Heart right ventricle (tissue), 16 donors: ENCODE results near the gene MPP3. TPM values are rescaled to one million over a fixed set of nuclear protein-coding genes. Genes with fewer than 3 reads are reported as not detected.
A peak's percentile ranks its signal among the peaks of the same experiment; 100 is the strongest.

ENCODE experiments used
- ATAC-seq, 8 donors: fragments of 200-7000 bp; cut with Tn5 transposase; one replicate each; pipeline ENCODE4 v1.9.1; 2020; ENCODE audit warnings: mild to moderate bottlenecking in 8 of 8, moderate library complexity in 8 of 8, moderate number of reproducible peaks in 1 of 8
- DNase-seq, 2 donors: peaks; one replicate each; pipeline ENCODE4 v3.0.0-alpha.2; 2020
- H3K27ac ChIP-seq, 10 donors: fragments of 200-600 bp; sonication (generic) in 2 of 10; one replicate each; pipeline versions ENCODE4 v1.5.0 to v1.8.0; 2020 to 2022; ENCODE audit warnings: mild to moderate bottlenecking in 3 of 10
- H3K27me3 ChIP-seq, 7 donors: fragments of 200-600 bp; one replicate each; pipeline ENCODE4 v1.8.0; 2021 to 2022; ENCODE audit warnings: mild to moderate bottlenecking in 2 of 7
- H3K36me3 ChIP-seq, 9 donors: fragments of 200-600 bp; sonication (generic) in 1 of 9; one replicate each; pipeline versions ENCODE4 v1.5.0 to v1.8.0; 2020 to 2022; ENCODE audit warnings: mild to moderate bottlenecking in 2 of 9
- H3K4me1 ChIP-seq, 9 donors: fragments of 200-600 bp; sonication (generic) in 1 of 9; one replicate each; pipeline versions ENCODE4 v1.5.0 to v1.8.0; 2020 to 2022; ENCODE audit warnings: mild to moderate bottlenecking in 4 of 9
- H3K4me3 ChIP-seq, 10 donors: fragments of 200-600 bp; sonication (generic) in 2 of 10; one replicate each; pipeline versions ENCODE4 v1.5.0 to v1.8.0; 2020 to 2022; ENCODE audit warnings: mild to moderate bottlenecking in 7 of 10, moderate library complexity in 2 of 10
- H3K9me3 ChIP-seq, 11 donors: fragments of 200-600 bp in 10 of 11; sonication (generic) in 2 of 11; one replicate each; pipeline versions ENCODE4 v1.5.0 to v1.8.0; 2013 to 2022; ENCODE audit warnings: mild to moderate bottlenecking in 2 of 11, control low read depth in 1 of 11, moderate library complexity in 1 of 11
- WGBS, 2 donors: extraction: QIAGEN DNeasy Blood & Tissue Kit; methylation state at CpG; one replicate each; pipeline ENCODE4 v1.1.7; 2013; ENCODE audit warnings: inconsistent platforms in 1 of 2; 5-methylcytosine and 5-hydroxymethylcytosine counted together
- intact Hi-C, 10 donors: fragments of 100-400 bp; cut with DNase I; formaldehyde crosslinking; loops; one replicate each; pipeline versions ENCODE4 v1.11.1 to v1.14.2; 2022
- polyA plus RNA-seq, 2 donors: library from polyadenylated mRNA; stranded (reverse); fragments of 200-250 nt; gene quantifications; one replicate each; pipeline ENCODE4 v1.2.3, GENCODE V29; 2013
- total RNA-seq, 10 donors: library from RNA; stranded (reverse); fragmentation: NEBNext Ultra II Directional in 3 of 10; extraction: Animal tissue kit (Norgen Biotek cat#: 25700) in 3 of 10; gene quantifications; one replicate each; pipeline versions ENCODE4 v1.2.1 to v1.2.4, GENCODE V29; 2021 to 2023
- TF ChIP-seq, protein P1 (sequence below), 9 donors: fragments of 200-600 bp; sonication (generic) in 2 of 9; IDR thresholded peaks; one replicate each; pipeline versions ENCODE4 v1.5.0 to v1.8.0; 2021 to 2022; ENCODE audit warnings: antibody characterized with exemption in 9 of 9, mild to moderate bottlenecking in 5 of 9, moderate library complexity in 1 of 9
- donor health status: Arrhythmogenic right ventricular cardiomyopathy.
- donor health status: ischemic (EF 13 %, LVEDD 7.1; RV severe dilation, severe dysfunction).
- donor health status: healthy with polysubstance abuse.
- donor health status: DM: no; HTN: yes; CAD: no.
- donor health status: DM: no; HTN: no; CAD: no.
- donor health status: ischemic (EF 25% LVEDD 6.9; RV normal size, moderate dysfunction).
- donor health status: ischemic (EF 25% LVEDD 5.7; RV mildly dilated, moderate dysfunction).
- donor health status: healthy.
- donor health status: DM: yes; HTN: yes; CAD: no.
- donor health status: Ischemic cardiomyopathy.
- donor health status: ischemic (EF 35%, LVEDD 5.7; RV mildly dilated, moderate dysfunction).
- donor health status: nonischemic (EF 11% LVEDD 7.7; RV severe dilation, severe dysfunction).
- donor health status: DM: yes; HTN: yes; CAD: no.
- donor health status: PGD.
- donor health status: ischemic (EF 29% LVEDD 5.4; RV normal size, mild dysfunction).
- donor health status: nonischemic (EF 23%, LVEDD 6.1; RV moderate dilation, normal function).

Gene MPP3
- total and polyA plus RNA-seq, 12 donors, result 16.6 to 90.1 (median 33.0) TPM

DNA sequence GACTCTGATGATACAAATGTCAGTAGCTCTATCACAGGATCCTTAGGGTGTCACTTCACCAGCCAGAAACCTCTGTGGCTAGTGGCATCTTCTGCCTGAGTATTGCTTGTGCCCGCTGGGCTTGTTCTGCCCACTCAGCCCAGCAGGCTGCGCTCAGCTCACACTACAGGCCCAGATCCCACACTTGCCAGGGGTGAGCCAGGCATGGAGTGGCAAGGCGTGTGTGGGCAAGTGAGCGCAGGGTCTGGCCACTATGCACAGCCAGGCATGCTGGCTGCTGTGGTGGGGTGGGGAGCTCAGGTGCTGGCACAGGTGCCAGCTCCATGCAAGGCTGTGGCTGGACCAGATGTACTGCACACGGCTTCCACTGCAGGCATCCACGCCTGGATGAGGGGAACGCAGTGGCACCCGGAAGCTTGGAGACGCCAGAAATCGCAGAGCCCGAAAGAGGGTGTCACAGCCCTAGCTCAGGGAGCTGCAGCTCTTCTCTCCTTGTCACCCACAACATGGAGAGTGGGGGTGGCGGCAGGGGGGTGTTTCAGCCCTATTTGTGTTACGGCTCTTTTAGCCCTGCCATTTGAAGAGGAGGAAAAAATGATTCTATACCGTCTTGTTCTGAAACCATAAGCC is 42.5 kb downstream of the MPP3 start:
- TF ChIP-seq, protein P1, sequence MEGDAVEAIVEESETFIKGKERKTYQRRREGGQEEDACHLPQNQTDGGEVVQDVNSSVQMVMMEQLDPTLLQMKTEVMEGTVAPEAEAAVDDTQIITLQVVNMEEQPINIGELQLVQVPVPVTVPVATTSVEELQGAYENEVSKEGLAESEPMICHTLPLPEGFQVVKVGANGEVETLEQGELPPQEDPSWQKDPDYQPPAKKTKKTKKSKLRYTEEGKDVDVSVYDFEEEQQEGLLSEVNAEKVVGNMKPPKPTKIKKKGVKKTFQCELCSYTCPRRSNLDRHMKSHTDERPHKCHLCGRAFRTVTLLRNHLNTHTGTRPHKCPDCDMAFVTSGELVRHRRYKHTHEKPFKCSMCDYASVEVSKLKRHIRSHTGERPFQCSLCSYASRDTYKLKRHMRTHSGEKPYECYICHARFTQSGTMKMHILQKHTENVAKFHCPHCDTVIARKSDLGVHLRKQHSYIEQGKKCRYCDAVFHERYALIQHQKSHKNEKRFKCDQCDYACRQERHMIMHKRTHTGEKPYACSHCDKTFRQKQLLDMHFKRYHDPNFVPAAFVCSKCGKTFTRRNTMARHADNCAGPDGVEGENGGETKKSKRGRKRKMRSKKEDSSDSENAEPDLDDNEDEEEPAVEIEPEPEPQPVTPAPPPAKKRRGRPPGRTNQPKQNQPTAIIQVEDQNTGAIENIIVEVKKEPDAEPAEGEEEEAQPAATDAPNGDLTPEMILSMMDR (IDR thresholded peaks at IDR 0.05), result peak in 1 of 9 donors; percentile 9
- DNase-seq (no peak), ATAC-seq (peak in 3 of 8 donors; percentile 14 to 58 (median 29))
- intact Hi-C loops, result no loop called here
- Histone ChIP-seq H3K4me1 (peaks cover 0 to 10% (median 0%) of the 10 kb centered on the region in 9 donors), H3K27ac (no peak overlapping the region), H3K9me3 (peaks cover 0 to 3% (median 0%) of the 10 kb centered on the region in 11 donors), H3K36me3 (no peaks in the 10 kb centered on the region), H3K27me3 (no peaks in the 10 kb centered on the region), H3K4me3 (no peak overlapping the region)
- 85 to 90% methylated on average over 14 of the region's 14 CpGs for WGBS, 2 donors

GRCh38 chr17:43789482-43789881 is 43.5 kb downstream of the MPP3 start:
- Histone ChIP-seq H3K4me3 (no peak overlapping the region), H3K9me3 (peaks cover 0 to 3% (median 0%) of the 10 kb centered on the region in 11 donors), H3K27me3 (no peaks in the 10 kb centered on the region), H3K27ac (no peak overlapping the region), H3K36me3 (no peaks in the 10 kb centered on the region), H3K4me1 (peaks cover 0 to 10% (median 0%) of the 10 kb centered on the region in 9 donors)
- TF ChIP-seq, protein P1 (IDR thresholded peaks at IDR 0.05), result no peak
- 80 to 96% methylated on average over 1 of the region's 1 CpG for WGBS, 2 donors
- DNase-seq (no peak), ATAC-seq (no peak)
- intact Hi-C loops, result loop anchor here in 2 of 10 donors (10.0 kb wide), 1 partner anchor 55 kb away; the partner anchor contains the start of gene CD300LG (in 2 of the 2)

GRCh38 chr17:43788540-43788939 is 44.4 kb downstream of the MPP3 start:
- TF ChIP-seq, protein P1 (IDR thresholded peaks at IDR 0.05), result no peak
- DNase-seq (no peak), ATAC-seq (no peak)
- Histone ChIP-seq H3K4me3 (no peak overlapping the region), H3K9me3 (peaks cover 0 to 3% (median 0%) of the 10 kb centered on the region in 11 donors), H3K4me1 (peaks cover 0 to 13% (median 0%) of the 10 kb centered on the region in 9 donors), H3K36me3 (no peaks in the 10 kb centered on the region), H3K27me3 (no peaks in the 10 kb centered on the region), H3K27ac (no peak overlapping the region)
- intact Hi-C loops, result loop anchor here in 2 of 10 donors (10.0 kb wide), 1 partner anchor 56 kb away; the partner anchor contains the start of gene CD300LG (in 2 of the 2)
- 88% methylated on average over 5 of the region's 5 CpGs for WGBS, 2 donors

GRCh38 chr17:43787728-43788127 is 45.2 kb downstream of the MPP3 start:
- no peak overlapping the region for H3K27ac ChIP-seq
- no peak for DNase-seq
- TF ChIP-seq, protein P1 (IDR thresholded peaks at IDR 0.05), result no peak
- H3K4me1 ChIP-seq, result peaks cover 0 to 13% (median 0%) of the 10 kb centered on the region in 9 donors
- H3K36me3 ChIP-seq, result no peaks in the 10 kb centered on the region
- H3K4me3 ChIP-seq, result no peak overlapping the region
- peaks cover 0 to 2% (median 0%) of the 10 kb centered on the region in 11 donors for H3K9me3 ChIP-seq
- WGBS, 2 donors, result 62 to 75% methylated on average over 2 of the region's 2 CpGs
- no peaks in the 10 kb centered on the region for H3K27me3 ChIP-seq
- intact Hi-C loops, result loop anchor here in 2 of 10 donors (10.0 kb wide), 1 partner anchor 57 kb away; the partner anchor contains the start of gene CD300LG (in 2 of the 2)
- ATAC-seq, result no peak
